Stomach (tissue), 9 donors: ENCODE results near the gene CCDC136. TPM values are rescaled to one million over a fixed set of nuclear protein-coding genes. Genes with fewer than 3 reads are reported as not detected.

Experiments used
- DNase-seq, 2 donors: peaks; one replicate each; pipeline versions ENCODE4 v3.0.0 to v3.0.0-alpha.2; 2013 to 2019
- H3K27ac ChIP-seq, 5 donors: fragments of 200-600 bp in 4 of 5; sonication (generic) in 4 of 5; one replicate each; pipeline ENCODE4 v1.5.1; 2013 to 2019; ENCODE audit warnings: mild to moderate bottlenecking in 1 of 5, moderate library complexity in 1 of 5
- H3K27me3 ChIP-seq, 3 donors: fragments of 200-600 bp; sonication (generic); one replicate each; pipeline ENCODE4 v1.5.1; 2017 to 2019; ENCODE audit warnings: mixed run types in 1 of 3
- H3K36me3 ChIP-seq, 4 donors: fragments of 200-600 bp; sonication (generic); 1 replicate in 3 of 4; 2 replicates in 1 of 4; pipeline ENCODE4 v1.5.1; 2016 to 2019
- H3K4me1 ChIP-seq, 4 donors: fragments of 200-600 bp; sonication (generic); one replicate each; pipeline ENCODE4 v1.5.1; 2016 to 2019
- H3K4me3 ChIP-seq, 4 donors: fragments of 200-600 bp; sonication (generic) in 3 of 4; one replicate each; pipeline ENCODE4 v1.5.1; 2016 to 2019; ENCODE audit warnings: mild to moderate bottlenecking in 1 of 4
- H3K9me3 ChIP-seq, 4 donors: fragments of 200-600 bp; sonication (generic); one replicate each; pipeline ENCODE4 v1.5.1; 2016 to 2019
- CTCF ChIP-seq, 7 experiments: fragments of 450-650 bp in 4 of 7; fragments of 200-600 bp in 3 of 7; sonication (generic) in 3 of 7; IDR thresholded peaks; one replicate each; pipeline ENCODE4 v1.5.1; 2016 to 2019; ENCODE audit warnings: antibody characterized with exemption in 7 of 7, control low read depth in 2 of 7, mild to moderate bottlenecking in 1 of 7
- EP300 ChIP-seq: sonication (generic); formaldehyde crosslinking; IDR thresholded peaks from one replicate; pipeline ENCODE4 v1.6.1; 2017; ENCODE audit warnings: antibody characterized with exemption
- POLR2A ChIP-seq, 4 donors: fragments of 450-650 bp; IDR thresholded peaks; one replicate each; pipeline ENCODE4 v1.6.1; 2016; ENCODE audit warnings: antibody characterized with exemption in 4 of 4, control low read depth in 2 of 4, mild to moderate bottlenecking in 1 of 4, moderate library complexity in 1 of 4
- POLR2AphosphoS5 ChIP-seq, 3 donors: sonication (generic); formaldehyde crosslinking; IDR thresholded peaks; one replicate each; pipeline ENCODE4 v1.6.1; 2016; ENCODE audit warnings: antibody characterized with exemption in 3 of 3
- WGBS, 5 donors: extraction: QIAGEN DNeasy Blood & Tissue Kit in 3 of 5; methylation state at CpG; one replicate each; pipeline versions ENCODE4 v1.1.5 to v1.1.7; 2013 to 2018; 5-methylcytosine and 5-hydroxymethylcytosine counted together
- intact Hi-C: fragments of 100-400 bp; cut with DNase I; formaldehyde crosslinking; loops from one replicate; pipeline ENCODE4 v1.15.1; 2023; ENCODE audit warnings: low total_unique reads
- polyA plus RNA-seq, 3 donors: library from polyadenylated mRNA; stranded (reverse); fragments of 200-250 nt; gene quantifications; one replicate each; pipeline ENCODE4 v1.2.3, GENCODE V29; 2013
- total RNA-seq, 5 donors: library from RNA; depleted of rRNA; stranded (reverse); fragments of >200 nt; gene quantifications; one replicate each; pipeline versions ENCODE4 v1.1.0 to v1.2.3, GENCODE V29; 2014 to 2016
- donor health status: healthy with polysubstance abuse.
- donor health status: Bipolar disorder and iron deficiency.
- donor health status: healthy.

The CCDC136 gene
- total and polyA plus RNA-seq, 8 donors, result 2.3 to 36.8 (median 5.4) TPM

- 75 to 92% (median 84%) methylated on average over 5 to 17 of the region's 17 CpGs for WGBS, 5 donors
- TF ChIP-seq POLR2AphosphoS5 (IDR thresholded peaks at IDR 0.05) (no peak), POLR2A (IDR thresholded peaks at IDR 0.05) (no peak), CTCF (IDR thresholded peaks at IDR 0.05) (no peak), EP300 (no peak)
- intact Hi-C loops, result no loop called here
- H3K4me3 ChIP-seq, result no peak overlapping the region
- no peak for DNase-seq
- peaks cover 0 to 64% (median 51%) of the 10 kb centered on the region in 4 donors for H3K36me3 ChIP-seq
- H3K4me1 ChIP-seq, result peaks cover 16 to 29% (median 23%) of the 10 kb centered on the region in 4 donors
- no peaks in the 10 kb centered on the region for H3K27me3 ChIP-seq
- peak overlapping the region in 1 of 5 donors; percentile 6 for H3K27ac ChIP-seq
- no peaks in the 10 kb centered on the region for H3K9me3 ChIP-seq
These were observed 64.4 kb downstream of the CCDC136 start for GRCh38 chr7:128856001-128856718.

GRCh38 chr7:128858380-128859231 lies 66.8 kb downstream of the CCDC136 start:
- 56 to 79% (median 68%) methylated on average over 15 to 18 of the region's 18 CpGs for WGBS, 5 donors
- H3K27ac ChIP-seq, result peak overlapping the region in 4 of 5 donors; percentile 18 to 88 (median 55)

DNA sequence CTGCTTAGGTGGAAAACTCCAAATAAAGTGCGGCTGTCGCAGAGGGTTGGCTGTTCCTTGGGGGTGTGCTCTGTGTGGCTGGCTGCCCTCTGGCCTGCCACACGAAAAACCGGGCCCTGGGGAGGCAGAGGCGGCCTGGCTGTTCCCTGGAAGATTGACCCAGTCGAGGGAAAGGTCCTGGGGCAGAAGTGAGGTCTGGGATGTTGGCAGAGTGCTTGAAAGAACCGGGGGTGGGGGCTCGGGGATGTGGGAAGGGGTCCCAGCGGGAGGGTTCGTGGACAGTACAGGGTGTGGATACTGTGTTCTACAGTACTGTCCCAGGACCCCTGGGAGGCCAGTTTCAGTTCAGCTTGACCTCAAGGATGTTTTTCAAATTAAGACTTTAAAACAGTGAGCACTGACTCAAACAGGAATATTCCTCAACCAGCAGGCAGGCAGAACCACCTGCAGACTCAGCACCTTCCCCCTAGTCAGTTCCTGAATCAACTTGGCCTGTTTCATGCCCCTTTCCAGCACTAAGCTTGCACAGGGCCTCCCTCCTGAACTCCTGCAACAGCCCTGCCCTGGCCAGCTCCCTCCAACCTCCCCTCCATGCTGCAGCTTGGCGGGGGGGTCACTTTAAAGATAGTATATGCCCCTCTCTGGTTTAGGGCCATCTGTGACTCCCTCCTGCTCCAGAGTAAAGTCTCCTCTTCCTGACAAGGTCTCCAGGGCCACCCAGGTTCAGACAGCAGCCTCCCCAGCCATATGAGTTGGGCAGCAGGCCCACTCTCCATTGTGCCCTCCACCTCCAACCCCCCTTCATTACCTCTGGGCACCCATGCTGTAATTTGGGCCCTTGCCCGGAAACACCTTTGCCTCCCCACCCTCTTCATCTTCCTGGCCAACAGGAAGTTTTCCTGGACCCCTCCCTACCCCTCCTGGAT lies 67.7 kb downstream of the CCDC136 start:
- TF ChIP-seq POLR2AphosphoS5 (IDR thresholded peaks at IDR 0.05) (no peak), POLR2A (IDR thresholded peaks at IDR 0.05) (no peak), EP300 (no peak)
- 30 to 66% (median 51%) methylated on average over 12 of the region's 12 CpGs for WGBS, 5 donors
- intact Hi-C loops, result loop anchor here (10.0 kb wide), 1 partner anchor 125 kb away; the partner anchor contains the start of gene CALU

More at GRCh38 chr7:128858380-128859231, 66.8 kb downstream of the CCDC136 start:
- TF ChIP-seq CTCF (IDR thresholded peaks at IDR 0.05) (no peak), POLR2A (IDR thresholded peaks at IDR 0.05) (no peak), POLR2AphosphoS5 (IDR thresholded peaks at IDR 0.05) (no peak), EP300 (no peak)
- no peak for DNase-seq
- Histone ChIP-seq H3K4me3 (no peak overlapping the region), H3K36me3 (peaks cover 0 to 39% (median 27%) of the 10 kb centered on the region in 4 donors), H3K9me3 (no peaks in the 10 kb centered on the region), H3K4me1 (peaks cover 21 to 44% (median 31%) of the 10 kb centered on the region in 4 donors), H3K27me3 (no peaks in the 10 kb centered on the region)
- intact Hi-C loops, result no loop called here

More for the DNA sequence above, 67.7 kb downstream of the CCDC136 start:
- Histone ChIP-seq H3K9me3 (no peaks in the 10 kb centered on the region), H3K4me1 (peaks cover 27 to 53% (median 38%) of the 10 kb centered on the region in 4 donors), H3K36me3 (peaks cover 0 to 32% (median 19%) of the 10 kb centered on the region in 4 donors), H3K4me3 (no peak overlapping the region), H3K27me3 (no peaks in the 10 kb centered on the region), H3K27ac (peak overlapping the region in 4 of 5 donors; percentile 18 to 88 (median 55))
- DNase-seq, result peak in 1 of 2 donors; percentile 51
